Stimulated activated CD8-positive, alpha-beta memory T cell treated with anti-CD3 and anti-CD28 coated beads, Interleukin-12 subunit alpha, Interleukin-12 subunit beta, amount 100 ng/mL, for 24 hours (primary cell): ENCODE results near the gene EFNA5.

Source experiments
- DNase-seq: peaks from one replicate; pipeline ENCODE4 v3.0.0-alpha.2; 2020; ENCODE audit errors: extremely low read depth

The EFNA5 gene

GRCh38 chr5:107396351-107396690 lies 274.4 kb downstream of the EFNA5 start:
- DNase-seq: no peak

GRCh38 chr5:107395632-107396350 lies 274.9 kb downstream of the EFNA5 start:
- DNase-seq: no peak

- DNase-seq: no peak
These were observed 276.9 kb downstream of the EFNA5 start for GRCh38 chr5:107393851-107394250.

GRCh38 chr5:107391787-107392186 lies 278.9 kb downstream of the EFNA5 start:
- DNase-seq: no peak

- DNase-seq: no peak
These were observed 281.0 kb downstream of the EFNA5 start for GRCh38 chr5:107389775-107390148.

- no peak for DNase-seq
These were observed 281.5 kb downstream of the EFNA5 start for GRCh38 chr5:107389130-107389774.

- no peak for DNase-seq
These were observed 282.4 kb downstream of the EFNA5 start for GRCh38 chr5:107388141-107388861.

GRCh38 chr5:107387526-107388140 lies 283.1 kb downstream of the EFNA5 start:
- no peak for DNase-seq

GRCh38 chr5:107385708-107386107 lies 285.0 kb downstream of the EFNA5 start:
- DNase-seq: no peak

- DNase-seq: no peak
These were observed 286.5 kb downstream of the EFNA5 start for GRCh38 chr5:107384256-107384655.

GRCh38 chr5:107383414-107383813 lies 287.3 kb downstream of the EFNA5 start:
- no peak for DNase-seq

GRCh38 chr5:107381189-107381856 lies 289.4 kb downstream of the EFNA5 start:
- DNase-seq: no peak

- DNase-seq: no peak
These were observed 290.1 kb downstream of the EFNA5 start for GRCh38 chr5:107380654-107381053.

GRCh38 chr5:107378218-107378899 lies 292.4 kb downstream of the EFNA5 start:
- no peak for DNase-seq

- DNase-seq: no peak
These were observed 293.5 kb downstream of the EFNA5 start for GRCh38 chr5:107377277-107377609.

GRCh38 chr5:107376546-107377276 lies 294.0 kb downstream of the EFNA5 start:
- no peak for DNase-seq

- DNase-seq: no peak
These were observed 297.0 kb downstream of the EFNA5 start for GRCh38 chr5:107373549-107374263.

GRCh38 chr5:107372723-107373450 lies 297.9 kb downstream of the EFNA5 start:
- DNase-seq: no peak

- DNase-seq: no peak
These were observed 300.3 kb downstream of the EFNA5 start for GRCh38 chr5:107370396-107370968.
